Karpas-422 (cell line): ENCODE results near the gene SNED1. TPM values are rescaled to one million over a fixed set of nuclear protein-coding genes. Genes with fewer than 3 reads are reported as not detected.

Experiments used
- DNase-seq: peaks from one replicate; pipeline ENCODE4 v3.0.0-alpha.2; 2015
- H2AFZ ChIP-seq: fragments of 200-600 bp; sonication (generic); 2 replicates; pipeline ENCODE4 v1.6.1; 2014; ENCODE audit warnings: antibody characterized with exemption, low read length, mixed read lengths
- H3K27ac ChIP-seq: fragments of 200-600 bp; sonication (generic); 2 replicates; pipeline ENCODE4 v1.5.1; 2014; ENCODE audit warnings: mild to moderate bottlenecking, low read length, moderate library complexity
- H3K27me3 ChIP-seq: fragments of 200-600 bp; sonication (generic); 2 replicates; pipeline ENCODE4 v1.6.1; 2014; ENCODE audit warnings: low read length, mixed read lengths
- H3K36me3 ChIP-seq: fragments of 200-600 bp; sonication (generic); 2 replicates; pipeline ENCODE4 v1.6.1; 2014; ENCODE audit warnings: low read length, mixed read lengths; ENCODE audit not compliant: insufficient read depth
- H3K4me1 ChIP-seq: fragments of 200-600 bp; sonication (generic); 2 replicates; pipeline ENCODE4 v1.6.1; 2014; ENCODE audit warnings: mild to moderate bottlenecking, low read length, mixed read lengths
- H3K4me2 ChIP-seq: fragments of 200-600 bp; sonication (generic); 2 replicates; pipeline ENCODE4 v1.6.1; 2014; ENCODE audit warnings: low read length, low read depth, mild to moderate bottlenecking; ENCODE audit not compliant: poor library complexity, severe bottlenecking
- H3K4me3 ChIP-seq: fragments of 200-600 bp; sonication (generic); 2 replicates; pipeline ENCODE4 v1.5.1; 2014; ENCODE audit warnings: mild to moderate bottlenecking, antibody characterized with exemption, low read length, mixed read lengths
- H3K79me2 ChIP-seq: fragments of 200-600 bp; sonication (generic); 2 replicates; pipeline ENCODE4 v1.6.1; 2014; ENCODE audit warnings: mild to moderate bottlenecking, low read length, mixed read lengths
- H3K9ac ChIP-seq: fragments of 200-600 bp; sonication (generic); 2 replicates; pipeline ENCODE4 v1.6.0; 2014; ENCODE audit warnings: low read length
- H3K9me2 ChIP-seq: fragments of 200-600 bp; sonication (generic), shearing (Covaris generic); replicated peaks from 2 replicates; pipeline ENCODE4 v1.6.0; 2014; ENCODE audit warnings: mild to moderate bottlenecking, low read length, moderate library complexity; ENCODE audit not compliant: insufficient read depth
- H3K9me3 ChIP-seq: fragments of 300-700, 200-600 bp; sonication (generic); 2 replicates; pipeline ENCODE4 v1.6.1; 2014; ENCODE audit warnings: low read length, mixed read lengths
- H4K20me1 ChIP-seq: fragments of 200-600 bp; sonication (generic); 2 replicates; pipeline ENCODE4 v1.6.1; 2014; ENCODE audit warnings: mild to moderate bottlenecking, antibody characterized with exemption, low read length, low read depth; ENCODE audit not compliant: insufficient read depth
- total RNA-seq: library from RNA; depleted of rRNA; stranded (reverse); fragments of >200 nt; shearing (Covaris generic); gene quantifications from 2 replicates; pipeline ENCODE4 v1.2.3, GENCODE V29; 2014; ENCODE audit warnings: low replicate concordance

SNED1 gene
- total RNA-seq, 1 experiment from 2014 or later = 1.9 TPM

- Histone ChIP-seq H3K27ac (no peak overlapping the region), H3K4me1 (no peaks in the 10 kb centered on the region), H3K9me3 (no peaks in the 10 kb centered on the region), H2AFZ (no peak overlapping the region), H3K4me2 (no peak overlapping the region), H3K9me2 (no peaks in the 10 kb centered on the region), H3K79me2 (no peaks in the 10 kb centered on the region), H3K9ac (no peak overlapping the region), H3K36me3 (no peaks in the 10 kb centered on the region), H4K20me1 (no peaks in the 10 kb centered on the region), H3K27me3 (no peaks in the 10 kb centered on the region), H3K4me3 (no peak overlapping the region)
- DNase-seq = no peak
Measured at GRCh38 chr2:240963868-240964703, 34.3 kb upstream of the SNED1 start.

GRCh38 chr2:240964704-240965295 lies 33.6 kb upstream of the SNED1 start:
- H3K9me3 ChIP-seq = no peaks in the 10 kb centered on the region
- no peak for DNase-seq
- H4K20me1 ChIP-seq = no peaks in the 10 kb centered on the region
- H3K9ac ChIP-seq = no peak overlapping the region
- H2AFZ ChIP-seq = no peak overlapping the region
- no peaks in the 10 kb centered on the region for H3K9me2 ChIP-seq
- H3K79me2 ChIP-seq = no peaks in the 10 kb centered on the region
- H3K4me2 ChIP-seq = no peak overlapping the region
- no peak overlapping the region for H3K27ac ChIP-seq
- H3K4me3 ChIP-seq = no peak overlapping the region
- H3K4me1 ChIP-seq = no peaks in the 10 kb centered on the region
- no peaks in the 10 kb centered on the region for H3K36me3 ChIP-seq
- no peaks in the 10 kb centered on the region for H3K27me3 ChIP-seq

GRCh38 chr2:240965296-240965904 lies 33.0 kb upstream of the SNED1 start:
- no peaks in the 10 kb centered on the region for H3K9me3 ChIP-seq
- no peaks in the 10 kb centered on the region for H3K27me3 ChIP-seq
- H3K4me1 ChIP-seq = no peaks in the 10 kb centered on the region
- H3K4me3 ChIP-seq = no peak overlapping the region
- H3K9ac ChIP-seq = no peak overlapping the region
- no peaks in the 10 kb centered on the region for H4K20me1 ChIP-seq
- no peaks in the 10 kb centered on the region for H3K36me3 ChIP-seq
- no peak overlapping the region for H3K27ac ChIP-seq
- no peaks in the 10 kb centered on the region for H3K79me2 ChIP-seq
- H3K9me2 ChIP-seq = no peaks in the 10 kb centered on the region
- H3K4me2 ChIP-seq = no peak overlapping the region
- DNase-seq = no peak
- H2AFZ ChIP-seq = no peak overlapping the region

- Histone ChIP-seq H3K9ac (no peak overlapping the region), H3K36me3 (no peaks in the 10 kb centered on the region), H4K20me1 (no peaks in the 10 kb centered on the region), H3K4me3 (no peak overlapping the region), H3K27me3 (no peaks in the 10 kb centered on the region), H3K4me1 (no peaks in the 10 kb centered on the region), H3K9me3 (no peaks in the 10 kb centered on the region), H3K9me2 (no peaks in the 10 kb centered on the region), H3K27ac (no peak overlapping the region), H3K79me2 (no peaks in the 10 kb centered on the region), H2AFZ (no peak overlapping the region), H3K4me2 (no peak overlapping the region)
- no peak for DNase-seq
Measured at GRCh38 chr2:240965905-240966456, 32.4 kb upstream of the SNED1 start.

- no peaks in the 10 kb centered on the region for H3K79me2 ChIP-seq
- no peaks in the 10 kb centered on the region for H3K36me3 ChIP-seq
- no peaks in the 10 kb centered on the region for H3K9me2 ChIP-seq
- no peaks in the 10 kb centered on the region for H3K9me3 ChIP-seq
- no peak overlapping the region for H3K27ac ChIP-seq
- DNase-seq = no peak
- no peak overlapping the region for H3K4me2 ChIP-seq
- H3K4me3 ChIP-seq = no peak overlapping the region
- no peak overlapping the region for H3K9ac ChIP-seq
- no peaks in the 10 kb centered on the region for H3K27me3 ChIP-seq
- no peaks in the 10 kb centered on the region for H4K20me1 ChIP-seq
- no peak overlapping the region for H2AFZ ChIP-seq
- H3K4me1 ChIP-seq = no peaks in the 10 kb centered on the region
Measured at GRCh38 chr2:240966457-240966905, 31.9 kb upstream of the SNED1 start.

- H3K79me2 ChIP-seq = no peaks in the 10 kb centered on the region
- no peak overlapping the region for H3K4me2 ChIP-seq
- DNase-seq = no peak
- no peaks in the 10 kb centered on the region for H3K9me2 ChIP-seq
- no peaks in the 10 kb centered on the region for H3K36me3 ChIP-seq
- no peaks in the 10 kb centered on the region for H3K27me3 ChIP-seq
- no peak overlapping the region for H3K4me3 ChIP-seq
- no peak overlapping the region for H2AFZ ChIP-seq
- H4K20me1 ChIP-seq = no peaks in the 10 kb centered on the region
- no peaks in the 10 kb centered on the region for H3K9me3 ChIP-seq
- no peak overlapping the region for H3K27ac ChIP-seq
- no peak overlapping the region for H3K9ac ChIP-seq
- H3K4me1 ChIP-seq = no peaks in the 10 kb centered on the region
Measured at GRCh38 chr2:240966906-240967680, 31.3 kb upstream of the SNED1 start.

- no peak overlapping the region for H3K27ac ChIP-seq
- H3K4me2 ChIP-seq = no peak overlapping the region
- no peaks in the 10 kb centered on the region for H3K36me3 ChIP-seq
- no peak for DNase-seq
- H4K20me1 ChIP-seq = no peaks in the 10 kb centered on the region
- no peak overlapping the region for H3K4me3 ChIP-seq
- H3K79me2 ChIP-seq = no peaks in the 10 kb centered on the region
- H2AFZ ChIP-seq = no peak overlapping the region
- no peaks in the 10 kb centered on the region for H3K9me3 ChIP-seq
- H3K9ac ChIP-seq = no peak overlapping the region
- no peaks in the 10 kb centered on the region for H3K4me1 ChIP-seq
- H3K27me3 ChIP-seq = no peaks in the 10 kb centered on the region
- no peaks in the 10 kb centered on the region for H3K9me2 ChIP-seq
Measured at GRCh38 chr2:240967681-240968621, 30.5 kb upstream of the SNED1 start.
